Thyroid gland (tissue), 4 donors: Measurements from ENCODE around the gene VWA3B. TPM values are rescaled to one million over a fixed set of nuclear protein-coding genes. Genes with fewer than 3 reads are reported as not detected.

ENCODE experiments used
- DNase-seq, 2 donors: peaks; one replicate each; pipeline ENCODE4 v3.0.0-alpha.2; 2019
- H3K27ac ChIP-seq, 3 donors: fragments of 200-600 bp; sonication (generic); 1 replicate in 2 of 3; 2 replicates in 1 of 3; pipeline ENCODE4 v1.5.1; 2016 to 2019; ENCODE audit warnings: mild to moderate bottlenecking in 1 of 3, moderate library complexity in 1 of 3
- H3K27me3 ChIP-seq: fragments of 200-600 bp; sonication (generic); one replicate; pipeline ENCODE4 v1.5.1; 2019
- H3K36me3 ChIP-seq, 2 donors: fragments of 200-600 bp; sonication (generic); one replicate each; pipeline ENCODE4 v1.5.1; 2016 to 2019
- H3K4me1 ChIP-seq, 2 donors: fragments of 200-600 bp; sonication (generic); one replicate each; pipeline ENCODE4 v1.5.1; 2017 to 2019
- H3K4me3 ChIP-seq, 3 donors: fragments of 200-600 bp; sonication (generic); replicated peaks in 1 of 3; 1 replicate in 2 of 3; 2 replicates in 1 of 3; pipeline ENCODE4 v1.5.1; 2016; ENCODE audit warnings: mild to moderate bottlenecking in 1 of 3
- H3K9me3 ChIP-seq: fragments of 200-600 bp; sonication (generic); one replicate; pipeline ENCODE4 v1.5.1; 2017
- CTCF ChIP-seq, 6 experiments: fragments of 200-600 bp in 3 of 6; fragments of 450-650 bp in 3 of 6; sonication (generic) in 3 of 6; IDR thresholded peaks; one replicate each; pipeline ENCODE4 v1.5.1; 2016 to 2019; ENCODE audit warnings: antibody characterized with exemption in 6 of 6, mild to moderate bottlenecking in 2 of 6, inconsistent platforms in 1 of 6, moderate library complexity in 1 of 6
- POLR2A ChIP-seq, 2 donors: fragments of 450-650 bp; IDR thresholded peaks; one replicate each; pipeline ENCODE4 v1.6.1; 2017; ENCODE audit warnings: antibody characterized with exemption in 2 of 2, mild to moderate bottlenecking in 2 of 2, moderate library complexity in 1 of 2
- WGBS, 2 donors: methylation state at CpG; one replicate each; pipeline ENCODE4 v1.1.5; 2017; 5-methylcytosine and 5-hydroxymethylcytosine counted together
- intact Hi-C: fragments of 100-400 bp; cut with DNase I; formaldehyde crosslinking; loops from one replicate; pipeline ENCODE4 v1.15.1; 2023
- total RNA-seq, 4 donors: library from RNA; depleted of rRNA; stranded (reverse); fragments of >200 nt; gene quantifications; one replicate each; pipeline ENCODE4 v1.2.3, GENCODE V29; 2016

The VWA3B gene
- total RNA-seq, 4 donors from 2014 or later: 0.81 TPM; not detected in 3

- H3K9me3 ChIP-seq: no peaks in the 10 kb centered on the region
- H3K4me1 ChIP-seq: peaks cover 7 to 10% of the 10 kb centered on the region in 2 donors
- intact Hi-C loops: no loop called here
- H3K27me3 ChIP-seq: no peaks in the 10 kb centered on the region
- no peak for TF ChIP-seq POLR2A (IDR thresholded peaks at IDR 0.05)
- TF ChIP-seq CTCF (IDR thresholded peaks at IDR 0.05): no peak
- no peak overlapping the region for H3K27ac ChIP-seq
- WGBS, 2 donors: 67 to 79% methylated on average over 5 of the region's 5 CpGs
- no peak overlapping the region for H3K4me3 ChIP-seq
- H3K36me3 ChIP-seq: no peaks in the 10 kb centered on the region
- no peak for DNase-seq
Observed at GRCh38 chr2:98084151-98084868, 2.7 kb upstream of the VWA3B start.

GRCh38 chr2:98084869-98085238 is 2.1 kb upstream of the VWA3B start:
- no peak overlapping the region for H3K4me3 ChIP-seq
- no peaks in the 10 kb centered on the region for H3K27me3 ChIP-seq
- intact Hi-C loops: no loop called here
- no peak for DNase-seq
- TF ChIP-seq CTCF (IDR thresholded peaks at IDR 0.05) (no peak), POLR2A (IDR thresholded peaks at IDR 0.05) (no peak)
- H3K9me3 ChIP-seq: no peaks in the 10 kb centered on the region
- peaks cover 7 to 10% of the 10 kb centered on the region in 2 donors for H3K4me1 ChIP-seq
- WGBS, 2 donors: 70 to 71% methylated on average over 3 of the region's 3 CpGs
- no peak overlapping the region for H3K27ac ChIP-seq
- no peaks in the 10 kb centered on the region for H3K36me3 ChIP-seq

GRCh38 chr2:98085649-98086048 is 1.3 kb upstream of the VWA3B start:
- DNase-seq: no peak
- Histone ChIP-seq H3K27ac (no peak overlapping the region), H3K4me3 (no peak overlapping the region), H3K4me1 (peaks cover 7 to 10% of the 10 kb centered on the region in 2 donors), H3K9me3 (no peaks in the 10 kb centered on the region), H3K27me3 (no peaks in the 10 kb centered on the region), H3K36me3 (no peaks in the 10 kb centered on the region)
- WGBS, 2 donors: 88 to 90% methylated on average over 5 of the region's 5 CpGs
- intact Hi-C loops: no loop called here
- no peak for TF ChIP-seq CTCF (IDR thresholded peaks at IDR 0.05)
- no peak for TF ChIP-seq POLR2A (IDR thresholded peaks at IDR 0.05)

GRCh38 chr2:98087447-98088020 is 567 bp downstream of the VWA3B start:
- Histone ChIP-seq H3K36me3 (no peaks in the 10 kb centered on the region), H3K4me1 (peaks cover 7 to 10% of the 10 kb centered on the region in 2 donors), H3K4me3 (no peak overlapping the region), H3K27me3 (no peaks in the 10 kb centered on the region), H3K27ac (no peak overlapping the region), H3K9me3 (no peaks in the 10 kb centered on the region)
- WGBS, 2 donors: 43 to 64% methylated on average over 6 to 13 of the region's 13 CpGs
- no peak for DNase-seq
- TF ChIP-seq CTCF (IDR thresholded peaks at IDR 0.05) (no peak), POLR2A (IDR thresholded peaks at IDR 0.05) (no peak)
- intact Hi-C loops: no loop called here

- intact Hi-C loops: no loop called here
- H3K36me3 ChIP-seq: no peaks in the 10 kb centered on the region
- no peak overlapping the region for H3K4me3 ChIP-seq
- H3K27ac ChIP-seq: no peak overlapping the region
- no peaks in the 10 kb centered on the region for H3K9me3 ChIP-seq
- TF ChIP-seq CTCF (IDR thresholded peaks at IDR 0.05) (no peak), POLR2A (IDR thresholded peaks at IDR 0.05) (no peak)
- peaks cover 7 to 10% of the 10 kb centered on the region in 2 donors for H3K4me1 ChIP-seq
- DNase-seq: no peak
- H3K27me3 ChIP-seq: no peaks in the 10 kb centered on the region
- WGBS, 2 donors: 82 to 87% methylated on average over 5 of the region's 5 CpGs
Observed at GRCh38 chr2:98088261-98088660, 1.3 kb downstream of the VWA3B start.
